Measurements from ENCODE around the gene JAZF1.

GRCh38 chr7:27825891-27826290 is 354.7 kb downstream of the JAZF1 start:
- TF ChIP-seq IKZF2 (IDR thresholded peaks at IDR 0.05) (no peak), POLR2A (IDR thresholded peaks at IDR 0.05; ENCODE audit: low read depth, low read length) (no peak), CHD4 (IDR thresholded peaks at IDR 0.05) (no peak), CTCF (IDR thresholded peaks at IDR 0.05 in 2 of 3, conservative IDR thresholded peaks at IDR 0.05 in 1 of 3; ENCODE audit: control insufficient read depth in 2 of 3, extremely low read depth in 1 of 3, insufficient read depth in 1 of 3, low read depth in 3 of 3, low read length in 3 of 3) (no peak)
